GM23338 (cell line): ENCODE measurements around the gene APC2. TPM values are rescaled to one million over a fixed set of nuclear protein-coding genes. Genes with fewer than 3 reads are reported as not detected.

Source experiments
- ATAC-seq: fragments of 200-7000 bp; cut with Tn5 transposase; 3 replicates; pipeline ENCODE4 v1.9.1; 2020
- DNase-seq: peaks from one replicate; pipeline ENCODE4 v3.0.0-alpha.2; 2015; ENCODE audit warnings: low spot score
- H2AFZ ChIP-seq: fragments of 200-600 bp; sonication (generic); 2 replicates; pipeline ENCODE4 v1.8.0; 2016; ENCODE audit warnings: antibody characterized with exemption, mild to moderate bottlenecking, moderate library complexity
- H3F3A ChIP-seq: fragments of 200-600 bp; sonication (generic); replicated peaks from 2 replicates; pipeline ENCODE4 v1.8.0; 2017; ENCODE audit warnings: antibody characterized with exemption, mixed run types, low read depth
- H3K27ac ChIP-seq: fragments of 200-600 bp; sonication (generic); 2 replicates; pipeline ENCODE4 v1.6.1; 2016; ENCODE audit warnings: low read depth
- H3K27me3 ChIP-seq: fragments of 200-600 bp; sonication (generic); 2 replicates; pipeline ENCODE4 v1.8.0; 2016; ENCODE audit warnings: mild to moderate bottlenecking, mixed run types, moderate library complexity; ENCODE audit not compliant: insufficient read depth
- H3K36me3 ChIP-seq: fragments of 200-600 bp; sonication (generic); 2 replicates; pipeline ENCODE4 v1.8.0; 2016; ENCODE audit warnings: mild to moderate bottlenecking; ENCODE audit not compliant: insufficient read depth
- H3K4me1 ChIP-seq: fragments of 200-600 bp; sonication (generic); 2 replicates; pipeline ENCODE4 v1.8.0; 2016; ENCODE audit warnings: mild to moderate bottlenecking, moderate library complexity; ENCODE audit not compliant: insufficient read depth
- H3K4me2 ChIP-seq: fragments of 200-600 bp; sonication (generic); 2 replicates; pipeline ENCODE4 v1.7.1; 2017; ENCODE audit warnings: mixed run types
- H3K4me3 ChIP-seq: fragments of 200-600 bp; sonication (generic); 2 replicates; pipeline ENCODE4 v1.6.1; 2016; ENCODE audit warnings: mixed run types
- H3K79me2 ChIP-seq: fragments of 200-600 bp; sonication (generic); replicated peaks from 2 replicates; pipeline ENCODE4 v1.8.0; 2017; ENCODE audit warnings: mild to moderate bottlenecking; ENCODE audit not compliant: insufficient read depth
- H3K9me2 ChIP-seq: fragments of 200-600 bp; sonication (generic); 2 replicates; pipeline ENCODE4 v1.8.0; 2017; ENCODE audit not compliant: insufficient read depth
- H4K20me1 ChIP-seq: fragments of 200-600 bp; sonication (generic); replicated peaks from 2 replicates; pipeline ENCODE4 v1.8.0; 2017; ENCODE audit warnings: mild to moderate bottlenecking; ENCODE audit not compliant: insufficient read depth
- H3K27ac Mint-ChIP-seq: 2 replicates; pipeline ENCODE4 v1.8.0; 2020; ENCODE audit warnings: inconsistent platforms, mild to moderate bottlenecking, moderate library complexity, mixed read lengths
- H3K27me3 Mint-ChIP-seq: 3 replicates; pipeline ENCODE4 v1.8.0; 2022; ENCODE audit warnings: low read depth, mild to moderate bottlenecking, moderate library complexity, mixed read lengths, inconsistent platforms; ENCODE audit not compliant: insufficient read depth, poor library complexity
- H3K36me3 Mint-ChIP-seq: 3 replicates; pipeline ENCODE4 v1.8.0; 2021; ENCODE audit warnings: low read depth, mild to moderate bottlenecking, inconsistent platforms, moderate library complexity, mixed read lengths
- H3K4me1 Mint-ChIP-seq: 3 replicates; pipeline ENCODE4 v1.8.0; 2020; ENCODE audit warnings: mild to moderate bottlenecking, inconsistent platforms, mixed read lengths
- H3K4me3 Mint-ChIP-seq: 3 replicates; pipeline ENCODE4 v1.8.0; 2021; ENCODE audit warnings: moderate library complexity, mild to moderate bottlenecking, inconsistent platforms, mixed read lengths
- H3K9me3 Mint-ChIP-seq: 3 replicates; pipeline ENCODE4 v1.8.0; 2020; ENCODE audit warnings: moderate library complexity, mild to moderate bottlenecking, inconsistent platforms, mixed read lengths
- CTCF ChIP-seq, 2 experiments: fragments of 200-600 bp in 1 of 2; sonication (generic) in 1 of 2; conservative IDR thresholded peaks; 2 replicates each; pipeline versions ENCODE4 v1.5.1 to v1.6.1; 2016 to 2017; ENCODE audit warnings: antibody characterized with exemption in 2 of 2, low read depth in 2 of 2, mild to moderate bottlenecking in 2 of 2, moderate library complexity in 1 of 2
- ETS1 ChIP-seq: IDR thresholded peaks from 2 replicates; pipeline ENCODE4 v1.6.1; 2016; ENCODE audit warnings: antibody characterized with exemption
- EZH2 ChIP-seq: fragments of 200-600 bp; sonication (generic); IDR thresholded peaks from one replicate; pipeline ENCODE4 v1.8.0; 2017; ENCODE audit warnings: antibody characterized with exemption, mild to moderate bottlenecking, low read depth; ENCODE audit not compliant: unreplicated experiment
- EZH2phosphoT487 ChIP-seq: fragments of 200-600 bp; sonication (generic); IDR thresholded peaks from one replicate; pipeline ENCODE4 v1.8.1; 2018; ENCODE audit warnings: antibody characterized with exemption; ENCODE audit not compliant: unreplicated experiment
- NANOG ChIP-seq: IDR thresholded peaks from 2 replicates; pipeline ENCODE4 v1.6.1; 2016; ENCODE audit warnings: antibody characterized with exemption, borderline replicate concordance
- ZNF114 ChIP-seq: fragments of 250-450 bp; sonication (Bioruptor Pico); IDR thresholded peaks from 2 replicates; pipeline ENCODE4 v1.5.0; 2020; ENCODE audit warnings: mild to moderate bottlenecking, moderate library complexity
- ZNF462 ChIP-seq: fragments of 250-450 bp; sonication (Bioruptor Pico); IDR thresholded peaks from 2 replicates; pipeline ENCODE4 v1.5.0; 2020; ENCODE audit warnings: mild to moderate bottlenecking, moderate library complexity
- polyA plus RNA-seq: library from polyadenylated mRNA; unstranded; fragments of >200 nt; fragmentation: Nextera tagmentation; extraction: Ambion mirVana; gene quantifications from 2 replicates; pipeline ENCODE4 v1.2.1, GENCODE V29; 2016
- total RNA-seq: library from RNA; depleted of rRNA; stranded (reverse); fragments of >200 nt; shearing (Covaris generic); gene quantifications from 2 replicates; pipeline ENCODE4 v1.2.3, GENCODE V29; 2014

APC2 gene
- total and polyA plus RNA-seq, 2 experiments from 2014 or later, result 1.4 to 18.3 TPM

- Mint-ChIP-seq H3K27ac (no peak overlapping the region), H3K27me3 (peaks cover 24% of the 10 kb centered on the region), H3K4me3 (no peak overlapping the region; the same call in 2 of the 3 replicates), H3K36me3 (peaks cover 7% of the 10 kb centered on the region; the same call in 2 of the 3 replicates), H3K9me3 (no peaks in the 10 kb centered on the region), H3K4me1 (peaks cover 14% of the 10 kb centered on the region)
- Histone ChIP-seq H3K36me3 (no peaks in the 10 kb centered on the region), H2AFZ (no peak overlapping the region), H3K79me2 (no peaks in the 10 kb centered on the region), H3K4me3 (no peak overlapping the region), H4K20me1 (peaks cover 4% of the 10 kb centered on the region; the same call in 1 of the 2 replicates), H3K27ac (no peak overlapping the region), H3K9me2 (no peaks in the 10 kb centered on the region), H3K4me2 (no peak overlapping the region; the same call in 1 of the 2 replicates), H3K4me1 (peaks cover 5% of the 10 kb centered on the region; the same call in 1 of the 2 replicates), H3K27me3 (no peaks in the 10 kb centered on the region), H3F3A (peaks cover 8% of the 10 kb centered on the region; the same call in 1 of the 2 replicates)
- peak; percentile 33 for ATAC-seq
- DNase-seq, result peak; percentile 82
- TF ChIP-seq ETS1 (no peak), ZNF462 (CRISPR knock-in tag) (no peak), CTCF (conservative IDR thresholded peaks at IDR 0.05; ENCODE audit: low read depth in 2 of 2) (peak in 1 of 2 experiments; percentile 27; a peak in 1 of 4 replicates), EZH2 (no peak), ZNF114 (CRISPR knock-in tag) (no peak), NANOG (no peak), EZH2phosphoT487 (no peak)
Observed at GRCh38 chr19:1457031-1457739, 7.3 kb downstream of the APC2 start.
